ENCODE measurements around the gene S100A12.

Gene S100A12

GRCh38 chr1:153365696-153366095, 9.7 kb downstream of the S100A12 start:
- no peak for DNase-seq

GRCh38 chr1:153364766-153365666, 10.4 kb downstream of the S100A12 start:
- DNase-seq: no peak

GRCh38 chr1:153364156-153364555, 11.3 kb downstream of the S100A12 start:
- no peak for DNase-seq

DNA sequence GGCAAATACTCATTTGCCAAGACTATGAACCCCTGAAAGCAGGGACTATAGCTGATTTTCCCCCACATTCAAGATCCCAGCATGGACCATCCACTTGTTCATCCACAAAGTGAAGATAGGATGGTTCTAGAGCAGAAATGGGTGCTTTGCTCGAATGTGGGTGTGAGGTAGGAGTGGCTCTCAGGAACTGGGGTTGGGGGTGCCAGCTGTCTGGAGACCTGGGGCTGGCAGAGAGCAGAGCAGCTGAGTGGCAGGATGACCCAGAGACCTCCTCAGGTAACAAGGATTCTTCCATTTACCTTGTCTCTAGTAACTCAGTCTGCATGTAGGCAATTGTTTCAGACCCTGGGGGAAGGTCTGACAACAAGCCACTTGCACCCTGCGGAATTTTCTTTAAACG, 11.8 kb downstream of the S100A12 start:
- DNase-seq: no peak

- DNase-seq: no peak
Observed at GRCh38 chr1:153362187-153362775, 13.1 kb downstream of the S100A12 start.

DNA sequence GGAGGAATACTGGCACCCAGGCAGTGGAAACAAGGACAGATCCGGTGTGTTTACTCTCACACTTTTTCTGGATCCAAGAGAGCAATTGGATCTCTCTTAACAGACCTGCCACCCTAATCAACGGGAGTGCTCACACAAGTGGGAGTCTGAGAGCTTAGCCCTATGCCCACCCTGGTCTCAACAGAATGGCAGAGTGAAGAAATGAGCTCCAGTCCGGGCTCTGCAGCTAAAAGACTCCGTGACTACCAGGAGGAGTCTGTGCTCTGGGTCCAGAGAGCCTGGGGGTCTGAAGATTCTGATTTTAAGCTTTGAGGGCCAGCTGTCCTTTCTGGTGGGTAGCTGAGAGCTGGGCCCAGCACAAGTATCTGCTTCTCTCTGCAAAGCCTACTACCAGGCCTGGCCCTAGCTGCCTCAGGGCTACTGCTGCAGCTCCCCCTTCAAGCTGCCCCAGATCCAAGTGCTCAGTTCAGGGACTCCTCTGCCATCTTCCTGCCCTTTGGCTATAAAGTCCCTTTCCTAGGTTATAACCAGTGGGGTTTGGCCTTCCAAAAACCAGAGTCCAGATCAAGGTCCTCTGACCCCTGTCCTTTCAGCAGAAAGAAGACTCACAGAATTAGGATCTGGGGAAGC, 13.8 kb downstream of the S100A12 start:
- DNase-seq: no peak

DNA sequence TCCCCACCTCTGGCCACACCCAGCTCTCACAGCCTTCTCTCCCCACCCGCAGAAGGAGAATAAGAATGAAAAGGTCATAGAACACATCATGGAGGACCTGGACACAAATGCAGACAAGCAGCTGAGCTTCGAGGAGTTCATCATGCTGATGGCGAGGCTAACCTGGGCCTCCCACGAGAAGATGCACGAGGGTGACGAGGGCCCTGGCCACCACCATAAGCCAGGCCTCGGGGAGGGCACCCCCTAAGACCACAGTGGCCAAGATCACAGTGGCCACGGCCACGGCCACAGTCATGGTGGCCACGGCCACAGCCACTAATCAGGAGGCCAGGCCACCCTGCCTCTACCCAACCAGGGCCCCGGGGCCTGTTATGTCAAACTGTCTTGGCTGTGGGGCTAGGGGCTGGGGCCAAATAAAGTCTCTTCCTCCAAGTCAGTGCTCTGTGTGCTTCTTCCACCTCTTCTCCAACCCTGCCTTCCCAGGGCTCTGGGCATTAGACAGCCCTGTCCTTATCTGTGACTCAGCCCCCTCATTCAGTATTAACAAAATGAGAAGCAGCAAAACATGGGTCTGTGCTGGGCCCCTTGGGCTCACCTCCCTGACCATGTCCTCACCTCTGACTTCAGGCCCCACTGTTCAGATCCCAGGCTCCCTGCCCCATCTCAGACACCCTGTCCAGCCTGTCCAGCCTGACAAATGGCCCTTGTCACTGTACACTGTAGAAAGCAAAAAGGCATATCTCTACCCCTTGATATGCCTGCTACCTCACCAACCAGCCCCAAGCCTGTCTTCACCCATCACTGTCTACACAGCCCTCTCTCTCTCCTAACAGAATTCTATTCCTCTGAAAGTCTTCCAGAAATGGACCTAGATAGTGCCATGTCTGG, 14.6 kb downstream of the S100A12 start:
- no peak for DNase-seq

DNA sequence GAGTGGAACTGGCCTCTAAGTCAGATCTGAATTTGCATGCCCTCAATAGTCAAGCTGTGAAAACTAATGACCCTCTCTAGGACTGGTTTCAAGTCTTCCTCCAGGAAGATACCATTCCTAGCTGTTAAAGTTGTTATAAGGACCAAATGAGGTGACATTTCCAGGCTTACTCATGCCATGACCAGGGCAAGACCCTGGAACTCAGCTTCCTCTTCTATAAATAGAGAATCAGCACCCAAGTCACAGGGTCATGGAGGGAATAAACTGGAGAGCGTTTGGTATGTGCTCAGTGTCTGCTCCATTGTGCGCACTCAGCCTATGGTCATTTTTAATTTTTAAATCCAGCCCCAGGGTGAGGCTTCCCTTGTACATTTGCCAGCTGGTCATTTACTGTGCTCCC, 15.2 kb downstream of the S100A12 start:
- no peak for DNase-seq

DNA sequence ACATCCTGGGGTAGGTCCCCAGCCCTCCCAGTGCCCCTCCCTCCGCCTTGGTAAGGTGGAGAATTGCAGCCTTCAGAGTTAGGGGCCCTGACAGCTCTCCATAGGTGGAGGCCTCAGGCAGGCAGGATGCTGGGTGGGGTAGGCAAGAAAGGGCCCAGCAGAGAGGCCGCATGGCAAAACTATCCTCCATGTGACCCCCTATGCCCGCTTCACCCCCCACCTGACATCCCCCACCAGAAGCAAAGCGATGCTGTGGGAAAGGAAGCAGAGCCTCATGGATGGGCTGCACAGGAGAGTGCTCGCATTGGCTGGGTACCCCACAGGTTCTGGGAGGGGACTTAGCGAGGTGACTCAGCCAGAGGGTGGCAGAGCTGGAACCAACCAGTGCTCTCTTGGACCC, 16.2 kb downstream of the S100A12 start:
- no peak for DNase-seq

DNA sequence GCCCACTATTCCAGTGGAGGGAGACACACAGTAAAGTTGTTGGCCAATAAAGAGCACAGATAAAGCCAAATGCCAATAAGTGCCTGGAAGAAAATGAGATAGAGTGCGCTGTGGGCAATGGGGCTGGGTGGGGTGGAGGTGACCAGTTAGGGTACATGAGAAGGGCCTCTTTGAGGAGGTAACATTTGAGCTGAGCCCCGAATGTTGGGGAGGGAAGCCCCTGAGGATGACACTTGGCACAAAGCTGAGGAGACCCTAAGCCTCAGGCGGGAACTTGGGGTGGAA, 16.8 kb downstream of the S100A12 start:
- DNase-seq: no peak

DNA sequence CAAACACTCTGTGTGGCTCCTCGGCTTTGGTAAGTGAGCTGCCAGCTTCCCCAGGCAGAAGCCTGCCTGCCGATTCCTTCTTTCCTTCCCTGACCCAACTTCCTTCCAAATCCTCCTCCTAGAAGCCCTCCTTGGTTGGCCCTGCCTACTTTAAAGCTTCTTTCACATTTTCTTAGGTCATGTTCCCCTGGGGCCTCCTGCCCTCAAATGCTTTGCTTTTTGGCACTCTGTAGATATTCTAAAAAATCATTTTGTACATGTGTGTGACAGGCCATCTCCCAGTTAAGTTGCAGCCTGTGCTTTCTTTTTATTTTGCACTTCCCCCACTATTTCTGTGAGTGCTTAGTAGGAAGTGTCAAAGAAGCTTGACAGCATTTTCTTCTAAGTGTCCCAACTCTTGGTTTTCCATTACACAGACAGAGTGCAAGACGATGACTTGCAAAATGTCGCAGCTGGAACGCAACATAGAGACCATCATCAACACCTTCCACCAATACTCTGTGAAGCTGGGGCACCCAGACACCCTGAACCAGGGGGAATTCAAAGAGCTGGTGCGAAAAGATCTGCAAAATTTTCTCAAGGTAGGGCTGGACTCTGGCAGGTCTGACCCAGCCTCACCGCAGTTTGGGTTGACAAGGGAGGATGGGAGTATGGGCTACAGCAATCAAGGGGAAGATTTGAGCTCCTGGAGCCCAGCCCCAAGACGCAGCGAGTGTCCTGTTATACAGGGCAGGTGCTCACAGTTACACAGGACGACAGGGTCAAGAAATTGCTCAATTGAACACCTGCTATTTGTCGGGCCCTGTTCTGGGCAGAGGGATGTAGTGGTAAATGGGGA, 17.3 kb downstream of the S100A12 start, which contains the start of gene S100A9:
Gene S100A9 (plus strand): TSS at position 2 of the 838 bp plus-strand sequence. CDS start 430 bp downstream, at position 432.
- DNase-seq: no peak

- DNase-seq: no peak
Observed at GRCh38 chr1:153357076-153357852, 18.2 kb downstream of the S100A12 start.

GRCh38 chr1:153356392-153357075, 18.9 kb downstream of the S100A12 start:
- DNase-seq: no peak

GRCh38 chr1:153355445-153356071, 19.9 kb downstream of the S100A12 start:
- DNase-seq: peak; percentile 52

DNA sequence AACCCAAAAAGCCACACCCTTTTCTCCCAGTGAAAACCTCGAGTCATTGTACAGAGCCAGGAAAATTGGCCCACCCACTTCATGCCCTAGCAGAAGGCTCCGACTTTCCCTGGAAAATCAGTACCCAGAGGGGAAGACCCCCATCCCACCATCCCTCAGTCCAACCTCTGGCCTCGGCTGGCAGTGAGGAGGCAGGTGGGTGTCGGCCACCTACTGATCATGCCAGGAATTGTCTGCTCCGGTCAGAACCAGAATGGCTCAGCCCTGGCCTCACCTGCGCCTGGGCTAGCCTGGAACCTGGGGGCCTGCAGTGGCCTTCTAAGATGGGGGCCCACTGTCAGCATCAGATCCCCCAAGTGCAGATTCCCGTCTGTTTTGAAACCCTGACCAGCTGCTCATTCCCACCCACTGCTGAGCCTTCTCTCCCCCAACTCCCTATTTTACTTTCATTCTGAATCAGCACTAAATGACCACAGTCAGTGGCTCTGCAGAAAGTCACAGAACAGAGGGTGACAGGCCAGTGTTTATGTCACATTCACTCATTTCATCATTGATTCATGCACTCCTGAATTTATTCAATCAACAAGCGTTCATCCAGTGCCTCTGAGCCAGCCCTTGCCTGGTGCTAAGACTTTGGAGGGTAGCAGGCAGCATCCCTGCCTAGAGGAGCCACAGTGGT, 20.8 kb downstream of the S100A12 start:
- no peak for DNase-seq

- DNase-seq: no peak
Observed at GRCh38 chr1:153353226-153353947, 22.0 kb downstream of the S100A12 start.

- DNase-seq: peak; percentile 87
Observed at GRCh38 chr1:153352523-153352922, 22.9 kb downstream of the S100A12 start.

GRCh38 chr1:153350321-153350957, 25.0 kb downstream of the S100A12 start:
- no peak for DNase-seq

Data from NCI-H187 treated with DMSO at 0.1 percent for 48 hours (cell line).